Kidney (tissue), 14 donors: ENCODE data around the gene HIBADH. TPM values are rescaled to one million over a fixed set of nuclear protein-coding genes. Genes with fewer than 3 reads are reported as not detected.

ENCODE experiments used
- DNase-seq, 5 donors: peaks; one replicate each; pipeline ENCODE4 v3.0.0-alpha.2; 2013 to 2020
- FAIRE-seq: peaks from 2 replicates; lab custom pipeline; 2012; peaks lifted over from hg19 to GRCh38; lab: Jason Lieb, UNC
- H3K27ac ChIP-seq, 2 donors: one replicate each; pipeline ENCODE4 v1.7.0; 2013; ENCODE audit warnings: low read depth in 2 of 2, low read length in 2 of 2, inconsistent platforms in 1 of 2
- H3K27me3 ChIP-seq: one replicate; pipeline ENCODE4 v1.7.1; 2013; ENCODE audit warnings: low read length, inconsistent platforms; ENCODE audit not compliant: control insufficient read depth, insufficient read depth
- H3K36me3 ChIP-seq, 3 donors: one replicate each; pipeline versions ENCODE4 v1.7.0 to v1.7.1; 2013; ENCODE audit warnings: low read length in 3 of 3, control low read depth in 1 of 3, inconsistent platforms in 1 of 3; ENCODE audit not compliant: insufficient read depth in 3 of 3, control insufficient read depth in 2 of 3
- H3K4me1 ChIP-seq, 3 donors: one replicate each; pipeline versions ENCODE4 v1.7.0 to v1.7.1; 2013; ENCODE audit warnings: low read length in 3 of 3, inconsistent platforms in 1 of 3, low read depth in 1 of 3; ENCODE audit not compliant: control insufficient read depth in 2 of 3, insufficient read depth in 2 of 3
- H3K4me3 ChIP-seq, 3 donors: one replicate each; pipeline versions ENCODE4 v1.7.0 to v1.8.1; 2013; ENCODE audit warnings: low read length in 3 of 3, control low read depth in 1 of 3, inconsistent platforms in 1 of 3
- H3K9ac ChIP-seq, 3 donors: one replicate each; pipeline versions ENCODE4 v1.7.0 to v1.7.1; 2013; ENCODE audit warnings: low read length in 3 of 3, control low read depth in 1 of 3, inconsistent platforms in 1 of 3
- H3K9me3 ChIP-seq, 3 donors: one replicate each; pipeline versions ENCODE4 v1.7.0 to v1.7.1; 2013; ENCODE audit warnings: low read length in 3 of 3, control low read depth in 1 of 3, inconsistent platforms in 1 of 3; ENCODE audit not compliant: control insufficient read depth in 2 of 3, insufficient read depth in 1 of 3
- CTCF ChIP-seq: IDR thresholded peaks from 3 replicates; pipeline ENCODE4 v1.5.1; 2012; ENCODE audit warnings: mild to moderate bottlenecking, moderate library complexity, borderline replicate concordance; ENCODE audit not compliant: insufficient read depth; ENCODE audit errors: extremely low read depth
- intact Hi-C: fragments of 100-400 bp; cut with DNase I; formaldehyde crosslinking; loops from one replicate; pipeline ENCODE4 v1.11.1; 2022
- polyA plus RNA-seq: library from polyadenylated mRNA; stranded (reverse); fragments of 350-450 nt; fragmentation: Illumina TruSeq; extraction: RNeasy Lipid Tissue Mini Kit (QIAGEN cat#74804); gene quantifications from one replicate; pipeline ENCODE4 v1.2.3, GENCODE V29; 2014; ENCODE audit warnings: low read depth, low replicate concordance; ENCODE audit not compliant: insufficient read depth
- total RNA-seq: library from RNA; stranded (reverse); fragmentation: NEBNext Ultra II Directional; extraction: Animal tissue kit (Norgen Biotek cat#: 25700); gene quantifications from one replicate; pipeline ENCODE4 v1.2.1, GENCODE V29; 2021
- donor health status: control.
- donor health status: control.
- donor health status: control.
- donor health status: control.
- donor health status: control.
- donor health status: DM: yes; HTN: yes; CAD: no.
- donor health status: Normal renal cell carcinoma (clear cell type).

Gene HIBADH
- total and polyA plus RNA-seq, 2 donors from 2014 or later, result 42.6 to 160 TPM

GRCh38 chr7:27551803-27552400 is 110.8 kb downstream of the HIBADH start:
- no peak for FAIRE-seq
- Histone ChIP-seq H3K36me3 (no peaks in the 10 kb centered on the region), H3K4me3 (no peak overlapping the region), H3K27me3 (no peaks in the 10 kb centered on the region), H3K9ac (no peak overlapping the region), H3K9me3 (no peaks in the 10 kb centered on the region), H3K27ac (no peak overlapping the region), H3K4me1 (peaks cover 0 to 5% (median 0%) of the 10 kb centered on the region in 3 donors)
- intact Hi-C loops, result no loop called here
- DNase-seq, result no peak
- TF ChIP-seq CTCF, result no peak

GRCh38 chr7:27549606-27550005 is 113.1 kb downstream of the HIBADH start:
- Histone ChIP-seq H3K9me3 (no peaks in the 10 kb centered on the region), H3K36me3 (no peaks in the 10 kb centered on the region), H3K4me3 (no peak overlapping the region), H3K4me1 (peaks cover 0 to 5% (median 0%) of the 10 kb centered on the region in 3 donors), H3K27ac (no peak overlapping the region), H3K9ac (no peak overlapping the region), H3K27me3 (no peaks in the 10 kb centered on the region)
- FAIRE-seq (no peak), DNase-seq (no peak)
- intact Hi-C loops, result no loop called here
- TF ChIP-seq CTCF, result no peak

- H3K27ac ChIP-seq, result no peak overlapping the region
- H3K4me3 ChIP-seq, result no peak overlapping the region
- FAIRE-seq (no peak), DNase-seq (no peak)
- no peaks in the 10 kb centered on the region for H3K9me3 ChIP-seq
- H3K9ac ChIP-seq, result no peak overlapping the region
- peaks cover 0 to 5% (median 0%) of the 10 kb centered on the region in 3 donors for H3K4me1 ChIP-seq
- intact Hi-C loops, result no loop called here
- no peaks in the 10 kb centered on the region for H3K27me3 ChIP-seq
- no peak for TF ChIP-seq CTCF
- no peaks in the 10 kb centered on the region for H3K36me3 ChIP-seq
These were observed 114.4 kb downstream of the HIBADH start for GRCh38 chr7:27548304-27548703.

GRCh38 chr7:27547401-27547800 is 115.3 kb downstream of the HIBADH start:
- H3K4me1 ChIP-seq, result no peaks in the 10 kb centered on the region
- no peak overlapping the region for H3K9ac ChIP-seq
- H3K27ac ChIP-seq, result no peak overlapping the region
- no peaks in the 10 kb centered on the region for H3K27me3 ChIP-seq
- H3K4me3 ChIP-seq, result no peak overlapping the region
- H3K36me3 ChIP-seq, result peaks cover 0 to 5% (median 0%) of the 10 kb centered on the region in 3 donors
- H3K9me3 ChIP-seq, result no peaks in the 10 kb centered on the region
- no peak for FAIRE-seq
- intact Hi-C loops, result no loop called here
- TF ChIP-seq CTCF, result no peak
- DNase-seq, result no peak
